K562 (cell line): ENCODE data around the gene CDT1. TPM values are rescaled to one million over a fixed set of nuclear protein-coding genes. Genes with fewer than 3 reads are reported as not detected.

Source experiments
- CCAR2 ChIP-seq: fragments of 200-400 bp; formaldehyde crosslinking; IDR thresholded peaks from 2 replicates; pipeline ENCODE4 v1.6.1; 2017; ENCODE audit warnings: mild to moderate bottlenecking, low read depth, low read length
- ESRRB ChIP-seq: fragments of 250-450 bp; sonication (Bioruptor Pico); IDR thresholded peaks from 2 replicates; pipeline ENCODE4 v1.5.0; 2020; ENCODE audit warnings: mild to moderate bottlenecking, moderate library complexity, borderline replicate concordance
- HEY1 ChIP-seq: fragments of 250-450 bp; sonication (Bioruptor Pico); IDR thresholded peaks from 2 replicates; pipeline ENCODE4 v1.5.0; 2020; ENCODE audit warnings: mild to moderate bottlenecking, moderate library complexity, borderline replicate concordance
- NFIC ChIP-seq: fragments of 450-650 bp; IDR thresholded peaks from 2 replicates; pipeline ENCODE4 v1.6.1; 2017; ENCODE audit warnings: mild to moderate bottlenecking, inconsistent platforms
- PHB ChIP-seq: fragments of 250-450 bp; sonication (Bioruptor Pico); IDR thresholded peaks from 2 replicates; pipeline ENCODE4 v1.5.0; 2021
- PHTF2 ChIP-seq: fragments of 250-450 bp; sonication (Bioruptor Pico); IDR thresholded peaks from 2 replicates; pipeline ENCODE4 v1.5.0; 2021; ENCODE audit warnings: mild to moderate bottlenecking
- RB1 ChIP-seq: fragments of 450-650 bp; IDR thresholded peaks from 2 replicates; pipeline ENCODE4 v1.6.1; 2017; ENCODE audit warnings: low read depth, mild to moderate bottlenecking
- ZNF134 ChIP-seq: fragments of 250-450 bp; sonication (Bioruptor Pico); conservative IDR thresholded peaks from 2 replicates; pipeline ENCODE4 v1.4.0; 2020
- ZSCAN32 ChIP-seq: fragments of 450-650 bp; formaldehyde crosslinking; IDR thresholded peaks from 2 replicates; pipeline ENCODE4 v1.4.0; 2020; ENCODE audit warnings: mild to moderate bottlenecking, moderate library complexity
- polyA plus RNA-seq, 8 experiments: library from polyadenylated mRNA; depleted of rRNA in 4 of 8; stranded (reverse) in 5 of 8; unstranded in 3 of 8; fragments of >200 nt; fragmentation: Nextera tagmentation in 2 of 8; fragmentation: Illumina TruSeq in 1 of 8; extraction: Ambion mirVana in 2 of 8; extraction: Trizol in 1 of 8; gene quantifications; 2 replicates each; pipeline versions ENCODE4 v1.2.1 to v1.2.3, GENCODE V29; 2011 to 2014; ENCODE audit warnings: inconsistent platforms in 1 of 8, missing spikeins in 1 of 8
- total RNA-seq, 7 experiments: library from RNA; depleted of rRNA in 6 of 7; stranded (reverse); fragments of >200 nt in 6 of 7; fragmentation: Illumina TruSeq in 2 of 7; extraction: Trizol in 2 of 7; gene quantifications; 2 replicates each; pipeline versions ENCODE4 v1.2.1 to v1.2.3, GENCODE V29; 2011 to 2021; ENCODE audit warnings: low replicate concordance in 1 of 7
- TF ChIP-seq, protein P1 (sequence below): fragments of 200-600 bp; sonication (generic); IDR thresholded peaks from one replicate; pipeline ENCODE4 v1.6.1; 2012; ENCODE audit warnings: mild to moderate bottlenecking, low read depth, low read length, inconsistent platforms
- TF ChIP-seq, protein P2 (sequence below): fragments of 250-450 bp; sonication (Bioruptor Pico); IDR thresholded peaks from 2 replicates; pipeline ENCODE4 v1.5.0; 2022; ENCODE audit warnings: mild to moderate bottlenecking
- TF ChIP-seq, protein P3 (sequence below): fragments of 450-650 bp; IDR thresholded peaks from 2 replicates; pipeline ENCODE4 v1.6.1; 2016; ENCODE audit warnings: borderline replicate concordance

CDT1 gene
- total and polyA plus RNA-seq, 9 of the 15 experiments (the other 6 are each of a cell fraction or from before 2014, with no cell fraction given) = 0.92 to 178 (median 14.2) TPM

DNA sequence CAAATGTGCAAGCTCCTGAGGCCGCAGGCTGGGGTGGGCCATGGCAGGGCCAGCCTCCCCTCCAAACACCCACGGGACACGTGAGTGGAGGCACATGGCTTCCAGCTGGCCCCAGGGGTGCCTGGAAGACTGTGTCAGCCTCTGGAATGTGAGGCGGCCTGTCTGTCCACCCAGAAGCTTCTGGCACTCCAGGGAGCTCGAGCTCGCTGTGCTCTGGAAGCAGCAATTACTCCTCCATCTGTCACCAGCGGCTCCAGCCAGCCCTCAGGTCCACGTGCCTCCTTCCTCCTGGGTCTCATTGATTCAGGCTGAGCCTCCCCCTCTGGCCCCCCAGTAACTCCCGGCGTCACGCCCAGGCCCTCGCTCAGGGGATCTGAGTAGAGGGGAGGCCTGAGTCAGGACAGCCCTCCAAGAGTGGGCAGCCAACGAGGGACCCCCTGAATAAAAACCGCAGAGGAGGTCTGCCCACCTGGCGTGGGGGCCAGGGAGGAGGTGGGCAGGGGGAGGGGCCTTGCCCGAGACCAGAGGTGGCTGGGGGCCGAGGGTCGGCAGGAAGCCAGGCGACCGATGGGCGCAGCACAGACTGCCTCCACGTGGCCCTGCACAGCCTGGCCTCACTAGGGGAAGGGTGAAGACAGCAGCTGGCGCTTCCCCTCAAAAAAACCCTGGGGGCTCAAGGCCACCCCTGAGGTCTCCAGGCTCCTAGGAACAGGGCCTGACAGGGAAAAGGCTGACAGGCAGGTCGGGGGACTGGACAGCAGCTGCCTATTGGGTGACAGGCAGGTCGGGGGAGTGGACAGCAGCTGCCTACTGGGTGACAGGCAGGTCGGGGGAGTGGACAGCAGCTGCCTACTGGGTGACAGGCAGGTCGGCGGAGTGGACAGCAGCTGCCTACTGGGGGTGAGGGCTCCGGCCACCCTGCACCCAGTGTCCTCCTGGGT lies 30.4 kb upstream of the CDT1 start (continued):
- TF ChIP-seq, protein P1, sequence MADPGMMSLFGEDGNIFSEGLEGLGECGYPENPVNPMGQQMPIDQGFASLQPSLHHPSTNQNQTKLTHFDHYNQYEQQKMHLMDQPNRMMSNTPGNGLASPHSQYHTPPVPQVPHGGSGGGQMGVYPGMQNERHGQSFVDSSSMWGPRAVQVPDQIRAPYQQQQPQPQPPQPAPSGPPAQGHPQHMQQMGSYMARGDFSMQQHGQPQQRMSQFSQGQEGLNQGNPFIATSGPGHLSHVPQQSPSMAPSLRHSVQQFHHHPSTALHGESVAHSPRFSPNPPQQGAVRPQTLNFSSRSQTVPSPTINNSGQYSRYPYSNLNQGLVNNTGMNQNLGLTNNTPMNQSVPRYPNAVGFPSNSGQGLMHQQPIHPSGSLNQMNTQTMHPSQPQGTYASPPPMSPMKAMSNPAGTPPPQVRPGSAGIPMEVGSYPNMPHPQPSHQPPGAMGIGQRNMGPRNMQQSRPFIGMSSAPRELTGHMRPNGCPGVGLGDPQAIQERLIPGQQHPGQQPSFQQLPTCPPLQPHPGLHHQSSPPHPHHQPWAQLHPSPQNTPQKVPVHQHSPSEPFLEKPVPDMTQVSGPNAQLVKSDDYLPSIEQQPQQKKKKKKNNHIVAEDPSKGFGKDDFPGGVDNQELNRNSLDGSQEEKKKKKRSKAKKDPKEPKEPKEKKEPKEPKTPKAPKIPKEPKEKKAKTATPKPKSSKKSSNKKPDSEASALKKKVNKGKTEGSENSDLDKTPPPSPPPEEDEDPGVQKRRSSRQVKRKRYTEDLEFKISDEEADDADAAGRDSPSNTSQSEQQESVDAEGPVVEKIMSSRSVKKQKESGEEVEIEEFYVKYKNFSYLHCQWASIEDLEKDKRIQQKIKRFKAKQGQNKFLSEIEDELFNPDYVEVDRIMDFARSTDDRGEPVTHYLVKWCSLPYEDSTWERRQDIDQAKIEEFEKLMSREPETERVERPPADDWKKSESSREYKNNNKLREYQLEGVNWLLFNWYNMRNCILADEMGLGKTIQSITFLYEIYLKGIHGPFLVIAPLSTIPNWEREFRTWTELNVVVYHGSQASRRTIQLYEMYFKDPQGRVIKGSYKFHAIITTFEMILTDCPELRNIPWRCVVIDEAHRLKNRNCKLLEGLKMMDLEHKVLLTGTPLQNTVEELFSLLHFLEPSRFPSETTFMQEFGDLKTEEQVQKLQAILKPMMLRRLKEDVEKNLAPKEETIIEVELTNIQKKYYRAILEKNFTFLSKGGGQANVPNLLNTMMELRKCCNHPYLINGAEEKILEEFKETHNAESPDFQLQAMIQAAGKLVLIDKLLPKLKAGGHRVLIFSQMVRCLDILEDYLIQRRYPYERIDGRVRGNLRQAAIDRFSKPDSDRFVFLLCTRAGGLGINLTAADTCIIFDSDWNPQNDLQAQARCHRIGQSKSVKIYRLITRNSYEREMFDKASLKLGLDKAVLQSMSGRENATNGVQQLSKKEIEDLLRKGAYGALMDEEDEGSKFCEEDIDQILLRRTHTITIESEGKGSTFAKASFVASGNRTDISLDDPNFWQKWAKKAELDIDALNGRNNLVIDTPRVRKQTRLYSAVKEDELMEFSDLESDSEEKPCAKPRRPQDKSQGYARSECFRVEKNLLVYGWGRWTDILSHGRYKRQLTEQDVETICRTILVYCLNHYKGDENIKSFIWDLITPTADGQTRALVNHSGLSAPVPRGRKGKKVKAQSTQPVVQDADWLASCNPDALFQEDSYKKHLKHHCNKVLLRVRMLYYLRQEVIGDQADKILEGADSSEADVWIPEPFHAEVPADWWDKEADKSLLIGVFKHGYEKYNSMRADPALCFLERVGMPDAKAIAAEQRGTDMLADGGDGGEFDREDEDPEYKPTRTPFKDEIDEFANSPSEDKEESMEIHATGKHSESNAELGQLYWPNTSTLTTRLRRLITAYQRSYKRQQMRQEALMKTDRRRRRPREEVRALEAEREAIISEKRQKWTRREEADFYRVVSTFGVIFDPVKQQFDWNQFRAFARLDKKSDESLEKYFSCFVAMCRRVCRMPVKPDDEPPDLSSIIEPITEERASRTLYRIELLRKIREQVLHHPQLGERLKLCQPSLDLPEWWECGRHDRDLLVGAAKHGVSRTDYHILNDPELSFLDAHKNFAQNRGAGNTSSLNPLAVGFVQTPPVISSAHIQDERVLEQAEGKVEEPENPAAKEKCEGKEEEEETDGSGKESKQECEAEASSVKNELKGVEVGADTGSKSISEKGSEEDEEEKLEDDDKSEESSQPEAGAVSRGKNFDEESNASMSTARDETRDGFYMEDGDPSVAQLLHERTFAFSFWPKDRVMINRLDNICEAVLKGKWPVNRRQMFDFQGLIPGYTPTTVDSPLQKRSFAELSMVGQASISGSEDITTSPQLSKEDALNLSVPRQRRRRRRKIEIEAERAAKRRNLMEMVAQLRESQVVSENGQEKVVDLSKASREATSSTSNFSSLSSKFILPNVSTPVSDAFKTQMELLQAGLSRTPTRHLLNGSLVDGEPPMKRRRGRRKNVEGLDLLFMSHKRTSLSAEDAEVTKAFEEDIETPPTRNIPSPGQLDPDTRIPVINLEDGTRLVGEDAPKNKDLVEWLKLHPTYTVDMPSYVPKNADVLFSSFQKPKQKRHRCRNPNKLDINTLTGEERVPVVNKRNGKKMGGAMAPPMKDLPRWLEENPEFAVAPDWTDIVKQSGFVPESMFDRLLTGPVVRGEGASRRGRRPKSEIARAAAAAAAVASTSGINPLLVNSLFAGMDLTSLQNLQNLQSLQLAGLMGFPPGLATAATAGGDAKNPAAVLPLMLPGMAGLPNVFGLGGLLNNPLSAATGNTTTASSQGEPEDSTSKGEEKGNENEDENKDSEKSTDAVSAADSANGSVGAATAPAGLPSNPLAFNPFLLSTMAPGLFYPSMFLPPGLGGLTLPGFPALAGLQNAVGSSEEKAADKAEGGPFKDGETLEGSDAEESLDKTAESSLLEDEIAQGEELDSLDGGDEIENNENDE = no peak
- TF ChIP-seq NFIC (peak; percentile 31; the same call in 1 of the 2 replicates), HEY1 (CRISPR knock-in tag) (no peak), PHB (no peak), CCAR2 (no peak), PHTF2 (CRISPR knock-in tag) (no peak), RB1 (no peak; the same call in 1 of the 2 replicates), ZSCAN32 (CRISPR knock-in tag) (no peak), ZNF134 (peak; percentile 44), ESRRB (CRISPR knock-in tag) (no peak)
- TF ChIP-seq, protein P2, sequence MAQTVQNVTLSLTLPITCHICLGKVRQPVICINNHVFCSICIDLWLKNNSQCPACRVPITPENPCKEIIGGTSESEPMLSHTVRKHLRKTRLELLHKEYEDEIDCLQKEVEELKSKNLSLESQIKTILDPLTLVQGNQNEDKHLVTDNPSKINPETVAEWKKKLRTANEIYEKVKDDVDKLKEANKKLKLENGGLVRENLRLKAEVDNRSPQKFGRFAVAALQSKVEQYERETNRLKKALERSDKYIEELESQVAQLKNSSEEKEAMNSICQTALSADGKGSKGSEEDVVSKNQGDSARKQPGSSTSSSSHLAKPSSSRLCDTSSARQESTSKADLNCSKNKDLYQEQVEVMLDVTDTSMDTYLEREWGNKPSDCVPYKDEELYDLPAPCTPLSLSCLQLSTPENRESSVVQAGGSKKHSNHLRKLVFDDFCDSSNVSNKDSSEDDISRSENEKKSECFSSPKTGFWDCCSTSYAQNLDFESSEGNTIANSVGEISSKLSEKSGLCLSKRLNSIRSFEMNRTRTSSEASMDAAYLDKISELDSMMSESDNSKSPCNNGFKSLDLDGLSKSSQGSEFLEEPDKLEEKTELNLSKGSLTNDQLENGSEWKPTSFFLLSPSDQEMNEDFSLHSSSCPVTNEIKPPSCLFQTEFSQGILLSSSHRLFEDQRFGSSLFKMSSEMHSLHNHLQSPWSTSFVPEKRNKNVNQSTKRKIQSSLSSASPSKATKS (CRISPR knock-in tag) = no peak
- TF ChIP-seq, protein P3, sequence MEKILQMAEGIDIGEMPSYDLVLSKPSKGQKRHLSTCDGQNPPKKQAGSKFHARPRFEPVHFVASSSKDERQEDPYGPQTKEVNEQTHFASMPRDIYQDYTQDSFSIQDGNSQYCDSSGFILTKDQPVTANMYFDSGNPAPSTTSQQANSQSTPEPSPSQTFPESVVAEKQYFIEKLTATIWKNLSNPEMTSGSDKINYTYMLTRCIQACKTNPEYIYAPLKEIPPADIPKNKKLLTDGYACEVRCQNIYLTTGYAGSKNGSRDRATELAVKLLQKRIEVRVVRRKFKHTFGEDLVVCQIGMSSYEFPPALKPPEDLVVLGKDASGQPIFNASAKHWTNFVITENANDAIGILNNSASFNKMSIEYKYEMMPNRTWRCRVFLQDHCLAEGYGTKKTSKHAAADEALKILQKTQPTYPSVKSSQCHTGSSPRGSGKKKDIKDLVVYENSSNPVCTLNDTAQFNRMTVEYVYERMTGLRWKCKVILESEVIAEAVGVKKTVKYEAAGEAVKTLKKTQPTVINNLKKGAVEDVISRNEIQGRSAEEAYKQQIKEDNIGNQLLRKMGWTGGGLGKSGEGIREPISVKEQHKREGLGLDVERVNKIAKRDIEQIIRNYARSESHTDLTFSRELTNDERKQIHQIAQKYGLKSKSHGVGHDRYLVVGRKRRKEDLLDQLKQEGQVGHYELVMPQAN = peak; percentile 88
